HTERT RPE-1 (cell line): Measurements from ENCODE around the gene ACKR2.

Experiments
- in situ Hi-C: fragments of 300-500 bp; cut with MboI; formaldehyde crosslinking; loops from 4 replicates; pipeline ENCODE4 v1.14.3; 2020; ENCODE audit warnings: low sequenced_read_pairs

The ACKR2 gene, protein sequence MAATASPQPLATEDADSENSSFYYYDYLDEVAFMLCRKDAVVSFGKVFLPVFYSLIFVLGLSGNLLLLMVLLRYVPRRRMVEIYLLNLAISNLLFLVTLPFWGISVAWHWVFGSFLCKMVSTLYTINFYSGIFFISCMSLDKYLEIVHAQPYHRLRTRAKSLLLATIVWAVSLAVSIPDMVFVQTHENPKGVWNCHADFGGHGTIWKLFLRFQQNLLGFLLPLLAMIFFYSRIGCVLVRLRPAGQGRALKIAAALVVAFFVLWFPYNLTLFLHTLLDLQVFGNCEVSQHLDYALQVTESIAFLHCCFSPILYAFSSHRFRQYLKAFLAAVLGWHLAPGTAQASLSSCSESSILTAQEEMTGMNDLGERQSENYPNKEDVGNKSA

DNA sequence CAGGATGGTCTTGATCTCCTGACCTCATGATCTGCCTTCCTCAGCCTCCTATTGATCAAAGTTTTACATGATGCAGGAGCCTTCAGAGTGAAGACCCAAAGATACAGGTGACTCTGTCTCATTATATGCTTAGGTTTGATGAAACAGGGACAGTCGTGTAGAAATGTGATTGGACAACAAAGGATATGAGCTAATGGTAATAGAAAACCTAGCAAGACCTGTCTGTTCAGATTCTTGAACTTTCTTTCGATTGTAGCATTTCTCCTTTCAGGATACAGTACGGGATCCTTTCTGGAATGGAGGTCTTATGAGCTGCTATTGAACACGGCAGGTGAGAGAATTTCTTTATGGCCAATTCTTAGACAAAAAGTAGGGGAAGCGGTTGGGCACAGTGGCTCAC, at the start of gene ACKR2:
ACKR2 (plus strand) TSS at position 244 of the 400 bp plus-strand sequence. CDS start 55,058 bp downstream, outside the sequence.
- in situ Hi-C loops = no loop called here

DNA sequence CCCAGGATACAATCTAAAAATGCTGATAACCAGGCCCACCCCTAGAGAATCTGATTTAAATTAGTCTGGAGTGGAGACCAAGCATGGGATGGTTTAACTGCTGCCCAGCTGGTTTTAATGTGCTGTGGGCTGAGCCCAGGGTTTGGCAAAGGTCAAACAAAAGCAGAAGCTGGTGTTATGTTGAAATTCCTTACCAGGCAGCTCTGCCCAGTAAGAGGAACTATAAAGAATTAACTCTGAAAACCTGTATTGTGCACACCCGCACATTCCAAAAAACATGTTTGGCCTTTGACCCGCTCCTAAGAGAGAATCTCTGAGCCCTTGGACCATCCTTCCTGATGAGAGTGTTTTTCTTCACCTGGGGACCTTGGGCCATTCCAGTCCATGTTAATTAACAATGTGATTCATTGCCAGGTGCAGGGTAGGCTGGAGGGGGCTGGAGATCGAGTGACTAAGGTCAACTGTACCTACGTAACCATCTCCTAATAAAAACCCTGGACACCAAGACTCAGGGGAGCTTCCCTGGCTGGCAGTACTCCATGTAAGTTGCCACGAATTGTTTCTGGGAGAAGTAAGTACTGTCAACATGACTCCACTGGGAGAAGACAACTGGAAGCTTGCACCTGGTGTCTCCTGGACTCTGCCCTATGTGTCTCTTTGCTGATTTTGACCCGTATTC, 47.1 kb upstream of the ACKR2 start:
- in situ Hi-C loops = no loop called here

- in situ Hi-C loops = no loop called here
These were observed 46.2 kb upstream of the ACKR2 start for GRCh38 chr3:42763021-42763420.

- in situ Hi-C loops = no loop called here
These were observed 45.1 kb upstream of the ACKR2 start for GRCh38 chr3:42764115-42764514.

GRCh38 chr3:42764561-42765295, 44.5 kb upstream of the ACKR2 start:
- in situ Hi-C loops = no loop called here

DNA sequence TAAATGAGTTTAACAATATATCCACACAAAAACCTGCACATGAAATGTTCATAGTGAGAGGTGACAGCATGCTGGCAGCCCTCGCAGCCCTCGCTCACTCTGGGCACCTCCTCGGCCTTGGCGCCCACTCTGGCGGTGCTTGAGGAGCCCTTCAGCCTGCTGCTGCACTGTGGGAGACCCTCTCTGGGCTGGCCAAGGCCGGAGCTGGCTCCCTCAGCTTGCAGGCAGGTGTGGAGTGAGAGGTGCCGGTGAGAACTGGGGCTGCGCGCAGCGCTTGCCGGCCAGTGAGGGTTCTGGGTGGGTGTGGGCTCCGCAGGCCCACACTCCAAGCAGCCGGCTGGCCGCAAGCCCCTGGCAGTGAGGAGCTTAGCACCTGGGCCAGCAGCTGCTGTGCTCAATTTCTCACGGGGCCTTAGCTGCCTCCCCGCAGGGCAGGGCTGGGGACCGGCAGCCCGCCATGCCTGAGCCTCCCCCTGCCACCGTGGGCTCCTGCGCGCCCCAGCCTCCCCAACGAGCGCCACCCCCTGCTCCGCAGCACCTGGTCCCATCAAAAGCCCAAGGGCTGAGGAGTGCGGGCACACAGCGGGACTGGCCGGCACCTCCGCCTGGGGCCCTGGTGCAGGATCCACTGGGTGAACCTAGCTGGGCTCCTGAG, 39.6 kb upstream of the ACKR2 start:
- in situ Hi-C loops = no loop called here

- in situ Hi-C loops = no loop called here
These were observed 38.0 kb upstream of the ACKR2 start for GRCh38 chr3:42771271-42771670.

DNA sequence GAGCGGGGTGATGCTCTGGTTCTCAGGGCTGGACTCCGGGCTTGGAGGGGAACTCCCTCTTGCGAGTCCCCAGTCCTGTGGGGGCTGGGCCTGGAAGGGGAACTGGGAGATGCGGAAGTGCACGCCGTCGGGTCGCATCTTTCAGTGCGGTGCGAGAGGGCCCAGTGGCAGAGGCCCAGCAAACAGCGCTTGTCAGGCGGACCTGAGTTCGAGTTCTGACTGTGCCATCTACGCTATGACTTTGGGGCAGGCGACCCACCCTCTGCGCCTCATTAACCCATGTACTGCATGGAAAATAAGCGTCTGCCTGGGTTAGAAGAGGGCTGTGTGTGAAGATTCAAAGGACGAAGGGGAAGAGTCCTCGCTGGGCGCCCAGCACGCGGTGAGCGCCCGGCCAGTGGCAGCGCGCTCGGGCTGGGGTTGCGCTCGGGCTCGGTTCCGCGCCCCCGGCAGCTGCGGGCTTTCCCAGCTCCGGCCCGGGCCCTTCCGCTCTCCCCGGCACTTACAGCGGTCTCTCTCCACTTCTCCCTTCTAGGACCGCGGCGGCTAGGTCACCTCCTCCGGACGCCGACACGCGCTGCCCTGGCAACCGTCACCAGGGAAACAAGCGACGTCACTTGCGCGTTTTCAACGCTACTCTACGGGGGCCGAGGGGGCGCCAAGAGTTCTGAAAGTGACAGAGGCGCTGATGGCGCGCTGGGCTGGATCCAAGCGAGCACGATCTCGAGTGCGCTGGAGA, 36.4 kb upstream of the ACKR2 start, which contains the start of gene CCDC13:
CCDC13 (minus strand) TSS at position 584 of the 739 bp plus-strand sequence. CDS start 14,908 bp downstream, outside the sequence.
- in situ Hi-C loops = no loop called here

- in situ Hi-C loops = no loop called here
These were observed 35.9 kb upstream of the ACKR2 start for GRCh38 chr3:42773409-42773751.

DNA sequence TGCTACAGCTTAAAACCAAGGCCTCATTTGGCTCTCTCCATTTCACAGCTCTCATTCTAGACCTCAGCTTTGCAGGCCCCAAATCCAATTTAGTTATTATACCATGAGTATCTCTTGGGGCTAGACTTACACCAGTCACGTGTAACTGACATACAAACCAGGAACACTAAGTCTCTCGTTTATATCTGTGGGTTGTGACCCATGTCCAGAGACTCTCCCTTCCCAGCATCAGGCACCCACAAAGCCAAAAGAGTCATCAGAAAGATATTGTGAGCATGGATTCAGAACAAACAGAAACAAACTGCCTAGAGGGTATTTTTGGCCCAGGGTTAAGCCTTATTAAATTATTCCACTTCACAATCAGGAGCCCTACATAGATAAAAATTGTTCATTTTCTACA, 30.6 kb upstream of the ACKR2 start:
- in situ Hi-C loops = no loop called here

DNA sequence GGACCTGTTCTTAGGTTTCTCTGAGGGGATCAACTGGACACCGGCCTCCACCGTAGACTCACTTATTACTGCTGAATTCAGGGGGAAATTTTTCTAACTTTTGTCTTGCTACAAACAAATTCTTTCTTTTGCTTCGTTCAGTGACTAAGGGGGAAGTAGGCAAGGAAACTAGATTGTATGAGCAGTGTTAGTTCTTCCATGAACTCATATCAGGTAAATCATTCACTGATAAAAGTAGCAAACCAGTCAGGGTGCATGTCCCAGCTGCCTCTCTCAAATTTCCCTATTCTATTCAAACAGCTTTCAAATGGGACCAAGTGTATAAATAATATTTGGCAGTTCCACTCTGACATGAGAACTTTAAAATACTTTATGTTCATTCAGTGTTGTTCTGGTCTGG, 28.8 kb upstream of the ACKR2 start:
- in situ Hi-C loops = no loop called here

- in situ Hi-C loops = no loop called here
These were observed 28.1 kb upstream of the ACKR2 start for GRCh38 chr3:42780892-42781700.

DNA sequence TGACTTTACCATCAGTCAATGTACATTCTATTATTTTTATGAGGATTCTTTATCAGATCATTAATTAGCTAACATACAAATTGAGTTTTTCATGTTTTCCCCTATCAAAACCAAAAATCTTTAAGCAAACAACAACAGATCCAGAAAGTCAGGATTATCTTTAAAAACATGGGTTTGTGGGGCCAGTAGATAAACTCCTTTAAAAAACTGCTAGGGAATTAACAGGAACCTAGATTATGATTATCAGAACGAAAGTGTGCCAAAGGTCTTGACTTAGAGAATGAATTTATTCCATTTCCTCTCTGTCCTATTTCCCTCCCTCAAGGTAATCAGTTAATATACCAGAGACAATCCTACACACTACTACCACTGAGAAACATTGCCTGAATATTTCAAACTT, 23.0 kb upstream of the ACKR2 start:
- in situ Hi-C loops = no loop called here

GRCh38 chr3:42786631-42787030, 22.6 kb upstream of the ACKR2 start:
- in situ Hi-C loops = no loop called here

DNA sequence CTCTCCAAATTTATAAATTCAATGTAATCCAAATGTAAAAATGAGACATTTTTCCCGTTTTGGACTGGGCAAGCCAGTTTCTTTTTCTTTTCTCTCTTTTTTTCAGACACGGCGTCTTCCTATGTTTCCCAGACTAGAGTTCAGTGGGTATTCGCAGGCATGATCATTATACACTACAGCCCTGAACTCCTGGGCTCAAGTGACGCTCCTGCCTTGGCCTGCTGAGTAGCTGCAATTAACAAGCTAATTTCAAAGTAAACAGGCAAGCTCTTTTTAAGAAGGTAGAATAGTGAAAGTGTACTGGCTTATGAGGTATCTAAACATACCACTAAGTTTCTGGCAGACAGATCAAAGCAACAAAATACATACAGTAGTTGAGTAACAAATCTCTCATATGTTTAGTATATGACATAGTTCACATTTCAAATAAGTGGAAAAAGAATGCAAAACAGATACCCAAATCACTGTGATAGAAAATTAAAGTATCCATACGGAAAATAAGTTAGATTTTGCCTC, 18.5 kb upstream of the ACKR2 start:
- in situ Hi-C loops = no loop called here

GRCh38 chr3:42795621-42796181, 13.5 kb upstream of the ACKR2 start:
- in situ Hi-C loops = no loop called here

DNA sequence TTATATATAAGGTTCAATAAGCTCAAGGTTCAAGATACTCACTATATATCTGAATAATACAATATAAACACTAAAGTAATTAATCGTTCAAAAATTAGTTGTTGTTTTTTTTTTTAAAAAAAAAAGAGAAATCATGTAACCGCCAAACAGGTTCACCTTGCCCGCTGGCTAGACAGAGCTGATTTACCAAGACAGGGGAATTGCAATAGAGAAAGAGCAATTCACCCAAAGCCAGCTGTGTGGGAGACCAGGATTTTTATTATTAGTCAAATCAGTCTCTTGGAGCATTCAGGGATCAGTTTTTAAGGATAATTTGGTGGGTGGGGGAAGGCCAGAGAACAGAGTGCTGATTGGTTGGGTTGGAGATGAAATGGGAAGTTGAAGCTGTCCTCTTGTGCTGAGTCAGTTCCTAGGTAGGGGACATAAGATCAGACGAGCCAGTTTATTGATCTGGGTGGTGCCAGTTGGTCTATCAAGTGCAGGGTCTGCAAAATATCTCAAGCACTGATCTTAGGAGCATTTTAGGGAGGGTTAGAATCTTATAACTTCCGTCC, 12.8 kb upstream of the ACKR2 start:
- in situ Hi-C loops = no loop called here

GRCh38 chr3:42799376-42799775, 9.9 kb upstream of the ACKR2 start:
- in situ Hi-C loops = no loop called here

DNA sequence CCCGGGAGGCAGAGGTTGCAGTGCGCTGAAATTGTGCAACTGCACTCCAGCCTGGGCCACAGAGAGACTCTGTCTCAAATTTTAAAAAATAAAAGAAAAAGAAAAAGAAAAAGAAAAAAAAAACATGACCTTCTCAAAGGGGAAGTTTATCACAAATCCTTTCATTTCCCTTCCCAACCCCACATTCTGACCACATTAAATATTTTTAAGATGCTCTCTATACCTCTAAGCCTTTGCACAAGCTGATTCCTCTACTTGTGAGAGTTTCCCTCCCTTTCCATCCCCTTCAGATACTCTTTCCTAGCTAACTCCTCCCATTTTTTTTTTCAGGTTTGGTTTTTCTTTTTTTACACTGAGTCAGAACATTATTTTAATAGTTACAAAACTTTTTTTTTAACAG, 9.0 kb upstream of the ACKR2 start:
- in situ Hi-C loops = no loop called here
